ENCODE measurements around the gene CHMP5. TPM values are rescaled to one million over a fixed set of nuclear protein-coding genes. Genes with fewer than 3 reads are reported as not detected.
A peak's percentile ranks its signal among the peaks of the same experiment; 100 is the strongest.

The CHMP5 gene
- polyA plus RNA-seq, 3 donors = 105 to 112 (median 110) TPM

GRCh38 chr9:33234511-33235467 is 30.1 kb upstream of the CHMP5 start:
- DNase-seq = no peak

DNA sequence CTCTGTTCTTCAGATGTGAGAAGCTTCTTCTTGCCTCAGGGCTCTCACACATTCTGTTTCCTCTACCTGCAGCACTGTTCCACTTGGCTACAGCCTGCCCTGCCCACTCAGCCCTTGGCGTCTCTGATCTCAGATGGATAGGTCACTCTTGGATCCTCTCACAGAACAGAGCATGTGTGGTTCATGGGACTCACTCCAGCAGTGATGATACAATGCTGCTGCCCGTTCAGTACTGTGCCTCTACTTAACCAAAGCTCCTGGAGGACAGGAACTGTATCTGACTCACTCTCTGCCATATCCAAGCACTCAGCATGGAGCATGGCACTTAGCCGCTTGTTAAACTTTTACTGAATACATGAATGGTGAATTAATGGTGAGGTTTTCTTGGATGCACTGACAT is 28.3 kb upstream of the CHMP5 start:
- DNase-seq = no peak

DNA sequence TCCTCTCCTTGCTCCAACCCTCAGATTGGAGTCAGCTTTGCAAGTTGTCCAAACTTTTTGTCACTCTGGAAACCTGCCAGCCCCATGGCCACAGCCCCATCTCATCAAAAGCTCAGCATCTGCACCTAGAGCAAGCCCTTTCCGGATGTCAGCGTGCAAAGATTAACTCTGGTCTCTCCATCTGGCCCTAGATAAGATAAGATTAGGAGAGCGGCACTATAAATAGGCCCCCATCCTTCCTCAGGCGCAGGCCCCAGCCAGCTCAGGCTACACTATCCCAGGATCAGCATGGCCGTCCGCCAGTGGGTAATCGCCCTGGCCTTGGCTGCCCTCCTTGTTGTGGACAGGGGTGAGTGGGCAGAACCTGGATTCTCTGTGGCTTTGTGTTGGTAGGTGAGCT is 24.9 kb upstream of the CHMP5 start, which contains the start of gene SPINK4:
Gene SPINK4, plus strand, starts transcription at position 247 of the 400 bp plus-strand sequence. Its CDS starts 42 bp downstream, at position 289.
- no peak for DNase-seq

GRCh38 chr9:33241298-33241697 is 23.6 kb upstream of the CHMP5 start:
- no peak for DNase-seq

DNA sequence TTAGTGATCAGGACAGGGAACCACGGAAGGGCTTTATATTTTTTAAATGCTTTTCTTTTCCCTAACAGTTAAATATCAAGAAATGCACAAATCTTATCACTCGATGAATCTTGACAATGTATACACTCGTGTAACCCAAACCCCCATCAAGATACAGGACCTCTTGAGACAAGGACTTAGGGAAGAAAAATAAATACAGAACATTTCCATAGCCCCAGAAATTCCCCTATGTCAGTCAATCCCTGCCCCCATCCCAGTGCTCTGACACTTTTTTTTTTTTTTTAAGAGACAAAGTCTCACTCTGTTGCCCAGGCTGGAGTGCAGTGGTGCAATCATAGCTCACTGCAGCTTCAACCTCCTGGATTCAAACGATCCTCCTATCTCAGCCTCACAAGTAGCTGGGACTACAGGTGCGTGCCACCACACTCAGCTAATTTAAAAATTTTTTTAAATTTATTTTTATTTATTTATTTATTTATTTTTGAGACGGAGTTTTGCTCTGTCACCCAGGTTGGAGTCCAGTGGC is 22.2 kb upstream of the CHMP5 start:
- no peak for DNase-seq

DNA sequence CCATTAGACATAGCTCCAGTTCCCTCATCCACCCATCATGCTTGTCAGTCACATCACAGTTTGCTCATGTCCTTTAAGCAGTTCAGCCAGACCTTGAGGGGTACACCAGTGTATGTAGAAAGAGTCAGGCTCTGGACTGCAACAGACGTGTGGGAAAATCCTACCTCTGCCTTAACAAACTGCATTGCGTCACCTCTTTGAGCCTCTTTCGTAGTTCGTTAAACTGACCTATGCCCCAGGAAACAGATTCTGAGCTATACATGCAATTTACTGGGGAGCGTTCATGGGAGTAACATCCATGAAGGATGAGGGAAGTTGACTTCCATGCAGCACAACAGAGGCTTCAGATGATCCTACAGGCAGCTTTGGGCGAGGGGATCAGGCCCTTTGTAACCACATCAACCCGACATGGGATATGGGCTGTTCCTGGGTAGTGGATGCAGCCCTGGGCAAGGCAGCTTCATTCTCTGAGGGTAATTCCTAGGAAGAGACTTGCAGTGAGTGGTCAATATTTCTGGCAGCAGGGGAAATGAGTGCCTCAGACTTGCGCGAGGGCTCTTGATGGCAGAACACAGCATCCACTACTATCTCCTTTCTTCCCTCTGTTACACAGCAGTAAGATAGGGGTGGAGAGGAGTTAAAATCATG is 20.6 kb upstream of the CHMP5 start:
- DNase-seq = no peak

DNA sequence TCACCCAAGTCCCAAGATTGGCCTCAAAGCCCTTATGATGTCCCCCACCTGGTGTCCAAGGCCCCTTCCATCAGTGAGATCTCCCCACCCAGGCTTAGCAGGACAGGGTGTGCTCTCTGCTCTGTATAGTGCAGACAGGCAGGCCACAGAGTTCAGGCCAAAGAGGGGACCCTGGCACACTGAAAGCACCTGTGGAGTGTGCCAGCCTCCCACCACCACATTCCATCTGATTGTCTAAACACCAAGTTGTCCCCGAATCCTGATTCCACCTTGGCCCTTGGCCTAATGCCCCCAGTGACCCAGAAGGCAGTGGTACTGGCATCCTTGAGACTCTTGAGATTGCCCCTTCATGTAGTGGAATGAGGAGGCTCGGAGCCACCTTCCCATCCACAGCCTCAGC is 19.5 kb upstream of the CHMP5 start:
- DNase-seq = no peak

DNA sequence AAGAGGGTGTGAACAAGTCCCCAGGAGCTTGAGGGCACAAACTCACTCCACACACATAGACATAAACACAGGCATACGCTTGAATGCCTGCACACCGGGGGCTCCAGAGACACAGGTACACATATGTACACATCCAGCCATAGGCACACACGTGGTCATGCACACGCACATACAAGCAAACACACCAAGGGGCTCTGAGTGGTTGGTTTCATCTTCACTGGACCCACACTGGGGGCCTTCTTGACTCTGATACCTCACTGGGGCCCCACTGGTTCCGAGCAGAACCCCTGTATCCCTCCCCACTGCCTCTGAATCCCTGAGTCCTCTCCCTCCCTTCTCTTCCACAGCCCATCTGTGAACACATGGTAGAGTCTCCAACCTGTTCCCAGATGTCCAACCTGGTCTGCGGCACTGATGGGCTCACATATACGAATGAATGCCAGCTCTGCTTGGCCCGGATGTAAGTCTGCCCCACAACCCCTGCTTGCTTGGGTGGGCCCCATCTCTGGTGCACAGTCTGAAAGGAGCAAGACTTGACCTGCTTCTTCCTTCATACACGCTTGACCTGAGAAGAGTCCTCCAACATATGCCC is 18.5 kb upstream of the CHMP5 start:
- DNase-seq = no peak

DNA sequence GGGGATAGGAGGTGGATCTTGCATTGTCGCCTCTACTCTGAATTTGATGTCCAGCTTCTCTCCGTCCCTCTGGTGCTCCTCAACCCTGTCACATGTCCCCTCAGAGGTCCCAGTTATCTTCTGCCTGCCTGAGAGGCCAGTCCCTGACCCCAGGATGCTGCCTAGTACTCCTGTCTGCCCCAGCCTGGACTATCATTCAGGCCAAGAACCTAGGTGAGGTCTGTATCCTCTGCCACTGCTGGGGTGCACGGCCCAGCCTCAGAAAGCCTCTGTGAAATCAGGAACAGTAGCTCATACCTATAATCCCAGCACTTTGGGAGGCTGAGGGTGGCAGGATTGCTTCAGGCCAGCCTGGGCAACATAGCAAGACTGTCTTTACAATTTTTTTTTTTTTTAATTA is 16.2 kb upstream of the CHMP5 start:
- DNase-seq = no peak

DNA sequence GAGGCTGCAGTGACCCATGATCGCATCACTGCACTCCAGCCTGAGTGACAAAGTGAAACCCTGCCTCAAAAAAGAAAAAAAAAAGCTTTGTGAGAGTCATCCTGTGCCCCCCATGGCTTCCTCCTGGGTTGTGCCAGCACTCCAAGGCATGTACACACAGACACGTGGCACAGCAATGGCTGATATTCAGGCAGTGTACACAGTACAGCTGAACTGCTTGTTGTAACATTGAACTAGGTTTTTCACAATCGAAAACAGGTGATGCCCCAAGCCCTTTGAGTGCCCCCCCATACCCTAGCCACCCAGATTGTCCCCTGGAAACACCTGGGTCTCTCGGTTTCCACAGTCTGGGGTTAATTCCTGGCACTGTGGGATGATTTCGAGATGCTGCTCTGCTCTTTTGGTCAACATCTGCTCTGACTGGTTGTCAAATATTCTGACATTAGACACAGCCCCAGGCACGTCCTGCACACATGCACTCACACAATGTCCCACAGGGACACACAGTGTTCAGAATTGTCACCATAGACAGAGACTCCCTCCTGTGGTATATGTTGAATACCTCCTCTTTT is 15.7 kb upstream of the CHMP5 start:
- no peak for DNase-seq

- DNase-seq = no peak
Measured at GRCh38 chr9:33249983-33250382, 14.9 kb upstream of the CHMP5 start.

- no peak for DNase-seq
Measured at GRCh38 chr9:33250458-33250995, 14.3 kb upstream of the CHMP5 start.

- no peak for DNase-seq
Measured at GRCh38 chr9:33254211-33254610, 10.6 kb upstream of the CHMP5 start.

DNA sequence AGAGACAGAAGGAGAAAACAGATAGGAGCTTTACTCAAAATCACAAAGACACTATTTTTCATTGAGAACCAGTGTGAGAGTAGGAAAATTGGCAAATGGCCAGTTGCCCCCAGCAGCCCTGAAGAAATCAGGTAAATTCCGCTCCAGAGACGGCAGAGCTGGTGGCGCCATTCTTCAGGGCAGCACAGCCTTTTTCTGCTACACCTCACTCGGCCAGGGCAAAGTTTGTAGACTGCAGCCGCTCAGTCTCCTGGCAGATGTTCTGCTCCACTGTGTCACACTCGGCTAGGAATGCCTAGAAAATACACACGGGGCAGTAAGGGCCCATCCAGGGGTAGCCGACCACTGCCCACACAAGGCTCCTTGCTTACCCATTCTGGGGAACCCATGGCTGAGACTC is 9.8 kb upstream of the CHMP5 start:
- DNase-seq = no peak

DNA sequence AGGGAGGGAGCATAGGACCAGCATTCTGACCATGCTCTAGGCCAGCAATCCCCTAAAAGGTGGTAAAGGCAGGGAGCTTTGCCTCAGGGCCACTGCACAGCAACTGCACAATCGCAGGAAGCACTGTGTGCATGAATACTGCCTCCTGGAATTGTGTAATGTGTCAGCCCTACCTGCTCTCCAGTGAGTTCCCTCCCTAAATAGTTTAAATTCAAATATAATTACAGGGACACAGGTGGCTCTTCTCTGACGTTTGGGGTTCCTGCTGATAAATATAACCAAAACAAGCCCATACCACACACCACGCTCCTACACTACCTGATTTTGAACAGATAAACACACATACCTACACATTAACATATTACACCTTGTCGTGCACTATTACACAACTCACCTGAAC is 9.4 kb upstream of the CHMP5 start:
- DNase-seq = no peak

- DNase-seq = no peak
Measured at GRCh38 chr9:33256236-33256635, 8.6 kb upstream of the CHMP5 start.

- DNase-seq = no peak
Measured at GRCh38 chr9:33257276-33257675, 7.6 kb upstream of the CHMP5 start.

DNA sequence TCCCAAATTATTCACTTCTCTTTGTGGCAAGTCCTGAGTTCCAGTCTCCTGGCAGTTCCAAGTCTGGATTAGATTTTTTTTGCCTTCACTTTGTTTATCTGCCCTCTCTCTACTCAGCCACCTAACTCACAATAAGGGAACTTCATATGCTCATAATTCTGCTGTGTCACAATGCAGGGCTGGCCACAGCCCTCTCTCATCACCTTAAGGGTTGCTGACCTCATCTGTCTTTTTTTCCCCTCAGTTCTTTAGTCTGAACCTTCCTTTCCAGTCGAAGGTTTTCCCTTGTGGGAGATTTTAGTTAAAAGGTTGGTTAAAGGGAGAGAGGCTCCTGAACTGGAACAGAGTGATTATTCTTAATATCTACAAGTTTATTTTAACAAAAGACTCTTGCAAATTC is 4.5 kb upstream of the CHMP5 start:
- DNase-seq = no peak

GRCh38 chr9:33263131-33264002 is 1.5 kb upstream of the CHMP5 start:
- peak; percentile 19 for DNase-seq

GRCh38 chr9:33264003-33264472 is 811 bp upstream of the CHMP5 start:
- no peak for DNase-seq
